GM23248 (cell line): Measurements from ENCODE around the gene PKD2.
"Not testable (repeated sequence)": the region's sequence is repeated elsewhere in the genome, so short reads cannot be mapped to it uniquely, and the experiment has no call there.

Source experiments
- EZH2 ChIP-seq: fragments of 200-600 bp; sonication (generic); IDR thresholded peaks from 2 replicates; pipeline ENCODE4 v1.6.1; 2018; ENCODE audit warnings: antibody characterized with exemption, mild to moderate bottlenecking; ENCODE audit not compliant: insufficient read depth, poor library complexity, severe bottlenecking
- EZH2phosphoT487 ChIP-seq: fragments of 200-600 bp; sonication (generic); IDR thresholded peaks from 2 replicates; pipeline ENCODE4 v1.6.1; 2018; ENCODE audit warnings: antibody characterized with exemption, moderate library complexity, mild to moderate bottlenecking, low read depth; ENCODE audit not compliant: insufficient read depth

DNA sequence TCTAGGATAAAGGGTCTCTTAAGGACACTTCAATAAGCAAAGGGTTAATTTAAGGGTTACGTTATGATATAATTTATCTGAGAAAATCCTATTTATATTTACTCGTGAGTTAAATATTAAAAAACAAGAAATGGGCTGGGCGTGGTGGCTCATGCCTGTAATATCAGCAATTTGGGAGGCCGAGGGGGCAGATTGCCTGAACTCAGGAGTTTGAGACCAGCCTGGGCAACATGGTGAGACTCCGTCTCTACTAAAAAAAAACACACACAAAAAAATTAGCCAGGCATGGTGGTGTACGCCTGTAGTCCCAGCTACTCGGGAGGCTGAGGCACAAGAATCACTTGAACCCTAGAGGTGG is 100.7 kb downstream of the PKD2 start:
- not testable (repeated sequence) for TF ChIP-seq EZH2phosphoT487, EZH2
